ENCODE data around the gene CFAP43.

- no peak for TF ChIP-seq CTCF (conservative IDR thresholded peaks at IDR 0.05 in 1 of 2, IDR thresholded peaks at IDR 0.05 in 1 of 2; ENCODE audit: low read depth in 1 of 2, low read length in 2 of 2)
- no peak for TF ChIP-seq EZH2 (IDR thresholded peaks at IDR 0.05; ENCODE audit: low read length, missing control alignments)
Measured at GRCh38 chr10:104232613-104233102, 494 bp upstream of the CFAP43 start.

Measured in fibroblast of lung (primary cell).